Thymus (tissue), 11 donors: ENCODE results near the gene C17orf114.
"Not testable (repeated sequence)": the region's sequence is repeated elsewhere in the genome, so short reads cannot be mapped to it uniquely, and the experiment has no call there.

Experiments used
- DNase-seq, 9 donors: peaks; one replicate each; pipeline ENCODE4 v3.0.0-alpha.2; 2013; ENCODE audit warnings: low spot score in 9 of 9, low read depth in 6 of 9, missing footprints in 1 of 9
- H3K27ac ChIP-seq, 2 donors: one replicate each; pipeline ENCODE4 v1.5.1; 2013; ENCODE audit warnings: control low read depth in 1 of 2, low read depth in 1 of 2, low read length in 1 of 2, mild to moderate bottlenecking in 1 of 2, moderate library complexity in 1 of 2
- H3K27me3 ChIP-seq, 2 donors: one replicate each; pipeline ENCODE4 v1.5.1; 2013; ENCODE audit warnings: low read length in 1 of 2; ENCODE audit not compliant: control insufficient read depth in 2 of 2, insufficient read depth in 1 of 2
- H3K36me3 ChIP-seq, 2 donors: one replicate each; pipeline ENCODE4 v1.5.1; 2013; ENCODE audit warnings: low read length in 1 of 2, mild to moderate bottlenecking in 1 of 2, moderate library complexity in 1 of 2; ENCODE audit not compliant: control insufficient read depth in 2 of 2, insufficient read depth in 2 of 2
- H3K4me1 ChIP-seq, 2 donors: one replicate each; pipeline ENCODE4 v1.5.1; 2013; ENCODE audit warnings: low read length in 2 of 2; ENCODE audit not compliant: control insufficient read depth in 2 of 2, insufficient read depth in 2 of 2
- H3K4me3 ChIP-seq, 2 donors: one replicate each; pipeline ENCODE4 v1.5.1; 2013; ENCODE audit warnings: low read length in 2 of 2, control low read depth in 1 of 2, mild to moderate bottlenecking in 1 of 2
- H3K9me3 ChIP-seq, 2 donors: one replicate each; pipeline ENCODE4 v1.5.1; 2013; ENCODE audit warnings: low read length in 1 of 2, mild to moderate bottlenecking in 1 of 2; ENCODE audit not compliant: control insufficient read depth in 2 of 2, insufficient read depth in 1 of 2
- WGBS: extraction: QIAGEN DNeasy Blood & Tissue Kit; methylation state at CpG from one replicate; pipeline ENCODE4 v1.1.7; 2013; 5-methylcytosine and 5-hydroxymethylcytosine counted together
- donor health status: healthy.

C17orf114 gene

DNA sequence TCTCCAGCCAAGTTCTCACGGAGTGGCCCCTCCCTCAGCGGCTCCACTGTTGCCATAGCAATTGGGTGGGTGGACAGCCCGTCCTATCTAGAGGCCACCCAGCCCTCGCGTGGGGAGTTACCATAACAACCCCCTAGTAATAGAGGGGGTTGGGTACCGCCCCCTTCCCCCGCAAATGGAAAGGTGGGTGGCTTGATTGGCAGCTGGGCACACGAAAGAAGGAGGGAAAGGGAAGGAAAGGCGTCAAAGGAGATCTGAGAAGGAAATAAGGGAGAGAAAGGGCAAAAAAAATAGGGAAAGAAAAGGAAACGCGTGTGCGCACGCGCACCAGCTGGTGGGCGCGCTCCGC is 30.7 kb upstream of the C17orf114 start:
- H3K27me3 ChIP-seq, DNase-seq, H3K9me3 ChIP-seq, H3K36me3 ChIP-seq: not testable (repeated sequence)
- under 1% methylated on average over 10 of the region's 17 CpGs for WGBS
- Histone ChIP-seq H3K4me1 (peaks cover 10 to 22% of the 10 kb centered on the region in 2 donors), H3K27ac (peak overlapping the region in 1 of 2 donors; percentile 31), H3K4me3 (peak overlapping the region; percentile 46 to 92)

GRCh38 chr17:4827399-4827798 is 25.3 kb upstream of the C17orf114 start:
- no peaks in the 10 kb centered on the region for H3K4me1 ChIP-seq
- WGBS = 86% methylated on average over 8 of the region's 8 CpGs
- DNase-seq = no peak
- H3K4me3 ChIP-seq = no peak overlapping the region
- H3K27ac ChIP-seq = no peak overlapping the region
- H3K27me3 ChIP-seq = peaks cover 0 to 16% of the 10 kb centered on the region in 2 donors
- H3K9me3 ChIP-seq = no peaks in the 10 kb centered on the region
- H3K36me3 ChIP-seq = no peaks in the 10 kb centered on the region

- WGBS = 82% methylated on average over 12 of the region's 12 CpGs
- H3K4me1 ChIP-seq = no peaks in the 10 kb centered on the region
- no peaks in the 10 kb centered on the region for H3K9me3 ChIP-seq
- H3K27me3 ChIP-seq = peaks cover 0 to 14% of the 10 kb centered on the region in 2 donors
- no peak overlapping the region for H3K27ac ChIP-seq
- DNase-seq = no peak
- no peak overlapping the region for H3K4me3 ChIP-seq
- H3K36me3 ChIP-seq = no peaks in the 10 kb centered on the region
Measured at GRCh38 chr17:4823373-4824089, 21.4 kb upstream of the C17orf114 start.

DNA sequence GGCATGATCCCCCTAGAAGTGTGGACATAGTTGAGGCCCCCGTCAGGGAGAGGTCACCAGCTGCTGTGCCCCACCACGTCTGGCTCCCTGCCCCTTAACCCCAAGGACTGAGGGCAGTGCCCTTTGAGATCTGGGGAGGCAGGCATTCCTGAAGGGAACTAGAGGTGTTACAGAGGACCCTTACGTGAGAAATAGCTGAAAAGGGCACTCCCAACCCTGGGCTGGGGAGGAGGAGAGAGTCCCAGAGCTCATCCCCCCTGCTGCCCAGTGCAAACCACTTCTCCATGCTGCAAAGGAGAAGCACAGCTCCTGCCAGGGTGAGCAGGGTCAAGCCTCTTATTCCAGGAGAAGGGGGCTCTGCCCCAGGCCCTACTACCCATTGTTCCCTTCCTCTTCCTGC is 20.7 kb upstream of the C17orf114 start:
- Histone ChIP-seq H3K27ac (no peak overlapping the region), H3K4me3 (no peak overlapping the region), H3K36me3 (no peaks in the 10 kb centered on the region), H3K4me1 (no peaks in the 10 kb centered on the region), H3K9me3 (no peaks in the 10 kb centered on the region), H3K27me3 (peaks cover 0 to 14% of the 10 kb centered on the region in 2 donors)
- 92% methylated on average over 3 of the region's 3 CpGs for WGBS
- no peak for DNase-seq

DNA sequence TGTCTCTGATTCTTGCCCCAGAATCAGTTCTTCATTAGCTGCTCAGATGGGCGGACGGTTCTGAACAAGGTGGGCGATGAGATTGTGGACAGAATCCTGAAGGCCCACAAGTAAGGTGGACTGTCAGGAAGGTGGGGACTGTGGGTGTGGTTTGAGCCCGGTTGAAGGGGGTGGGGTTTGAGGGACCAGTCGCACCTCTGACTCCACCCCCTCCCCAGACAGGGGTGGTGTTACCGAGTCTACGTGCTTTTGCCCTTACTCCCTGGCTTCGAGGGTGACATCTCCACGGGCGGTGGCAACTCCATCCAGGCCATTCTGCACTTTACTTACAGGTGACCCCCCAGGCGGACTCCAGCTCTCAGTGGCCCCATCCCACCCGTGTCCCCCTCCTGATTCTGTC is 16.1 kb upstream of the C17orf114 start:
- H3K27me3 ChIP-seq = peaks cover 0 to 14% of the 10 kb centered on the region in 2 donors
- no peaks in the 10 kb centered on the region for H3K36me3 ChIP-seq
- WGBS = 91% methylated on average over 12 of the region's 12 CpGs
- no peaks in the 10 kb centered on the region for H3K4me1 ChIP-seq
- DNase-seq = no peak
- H3K27ac ChIP-seq = no peak overlapping the region
- no peak overlapping the region for H3K4me3 ChIP-seq
- H3K9me3 ChIP-seq = no peaks in the 10 kb centered on the region

DNA sequence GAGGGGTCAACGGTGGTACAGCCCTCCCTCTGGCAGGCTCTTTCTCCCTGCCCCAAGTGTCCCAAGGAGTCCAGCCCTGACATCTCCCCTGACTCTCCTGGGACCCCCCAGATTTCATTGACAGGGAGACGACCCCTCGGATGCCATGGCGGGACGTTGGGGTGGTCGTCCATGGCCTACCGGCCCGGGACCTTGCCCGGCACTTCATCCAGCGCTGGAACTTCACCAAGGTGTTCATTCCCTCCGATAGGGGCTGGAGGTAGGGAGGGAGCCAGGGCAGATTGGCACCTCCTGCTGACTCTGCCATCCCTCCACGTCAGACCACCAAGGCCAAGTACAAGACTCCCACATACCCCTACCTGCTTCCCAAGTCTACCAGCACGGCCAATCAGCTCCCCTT is 14.7 kb upstream of the C17orf114 start:
- Histone ChIP-seq H3K4me3 (no peak overlapping the region), H3K4me1 (no peaks in the 10 kb centered on the region), H3K9me3 (no peaks in the 10 kb centered on the region), H3K27me3 (peaks cover 0 to 8% of the 10 kb centered on the region in 2 donors), H3K36me3 (no peaks in the 10 kb centered on the region), H3K27ac (no peak overlapping the region)
- WGBS = 96% methylated on average over 13 of the region's 13 CpGs
- no peak for DNase-seq

- no peak for DNase-seq
- Histone ChIP-seq H3K4me1 (no peaks in the 10 kb centered on the region), H3K27me3 (peaks cover 0 to 10% of the 10 kb centered on the region in 2 donors), H3K9me3 (no peaks in the 10 kb centered on the region), H3K36me3 (no peaks in the 10 kb centered on the region), H3K4me3 (no peak overlapping the region), H3K27ac (no peak overlapping the region)
- 91% methylated on average over 7 of the region's 7 CpGs for WGBS
Measured at GRCh38 chr17:4815043-4815675, 13.0 kb upstream of the C17orf114 start.

DNA sequence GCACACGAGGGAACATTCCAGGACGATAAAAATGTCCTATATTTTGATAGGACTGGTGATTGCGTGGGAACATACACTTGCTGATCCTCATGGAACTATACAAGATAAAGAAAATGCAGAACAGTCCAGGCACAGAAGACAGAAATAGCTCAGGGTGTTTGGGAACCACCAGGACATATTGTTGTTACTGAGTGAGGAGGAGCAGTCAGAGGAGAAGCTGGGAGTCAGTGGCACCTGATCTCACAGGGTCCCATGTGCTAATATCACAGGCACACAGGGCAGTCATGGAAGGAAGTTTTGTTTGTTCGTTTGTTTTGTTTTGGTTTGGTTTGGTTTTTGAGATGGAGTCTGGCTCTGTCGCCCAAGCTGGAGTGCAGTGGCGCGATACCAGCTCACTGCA is 10.6 kb upstream of the C17orf114 start:
- Histone ChIP-seq H3K9me3 (no peaks in the 10 kb centered on the region), H3K27ac (no peak overlapping the region), H3K36me3 (no peaks in the 10 kb centered on the region), H3K4me3 (no peak overlapping the region), H3K4me1 (no peaks in the 10 kb centered on the region), H3K27me3 (peaks cover 4 to 33% of the 10 kb centered on the region in 2 donors)
- 96% methylated on average over 7 of the region's 7 CpGs for WGBS
- DNase-seq = no peak

DNA sequence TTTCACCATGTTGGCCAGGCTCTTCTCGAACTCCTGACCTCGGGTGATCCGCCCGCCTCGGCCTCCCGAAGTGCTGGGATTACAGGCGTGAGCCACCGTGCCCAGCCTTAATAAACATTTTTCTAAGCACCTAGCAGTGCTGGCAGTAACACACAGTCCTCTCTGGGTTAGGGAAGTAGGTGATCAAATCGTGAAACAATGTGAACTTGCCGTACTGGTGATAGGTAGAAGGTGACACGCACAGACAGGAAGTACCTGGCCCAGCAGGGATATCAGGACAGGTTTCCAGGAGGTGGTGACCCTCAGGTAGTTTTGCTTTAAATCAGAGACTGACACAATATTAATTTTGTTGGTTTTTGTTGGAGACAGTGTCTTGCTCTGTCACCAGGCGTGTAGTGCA is 9.3 kb upstream of the C17orf114 start:
- Histone ChIP-seq H3K9me3 (no peaks in the 10 kb centered on the region), H3K4me1 (peaks cover 0 to 3% of the 10 kb centered on the region in 2 donors), H3K36me3 (no peaks in the 10 kb centered on the region), H3K27ac (no peak overlapping the region), H3K4me3 (no peak overlapping the region), H3K27me3 (peaks cover 15 to 42% of the 10 kb centered on the region in 2 donors)
- WGBS = 93% methylated on average over 12 of the region's 12 CpGs
- no peak for DNase-seq
